ENCODE measurements around the gene KCNMA1. TPM values are rescaled to one million over a fixed set of nuclear protein-coding genes. Genes with fewer than 3 reads are reported as not detected.
A peak's percentile ranks its signal among the peaks of the same experiment; 100 is the strongest.

KCNMA1 gene
- total and polyA plus RNA-seq, 10 of the 15 experiments (the other 5 are each of a cell fraction or from before 2014, with no cell fraction given), result 8.5 to 77.0 (median 21.3) TPM

GRCh38 chr10:77493239-77493806 is 144.3 kb downstream of the KCNMA1 start:
- intact Hi-C loops (cut with micrococcal nuclease; ENCODE audit: unreplicated experiment), result loop anchor here (5.0 kb wide), 3 partner anchors 86 to 321 kb away; no protein-coding TSS in a partner anchor
- Histone ChIP-seq H2AFZ (ENCODE audit: control insufficient read depth, low read depth, low read length) (no peak overlapping the region), H3K4me1 (ENCODE audit: control insufficient read depth, insufficient read depth, low read length) (peaks cover 14% of the 10 kb centered on the region), H3K36me3 (ENCODE audit: control insufficient read depth in 2 of 2, insufficient read depth in 2 of 2, low read length in 1 of 2) (no peaks in the 10 kb centered on the region), H3K9ac (ENCODE audit: control insufficient read depth, insufficient read depth, low read length) (no peak overlapping the region), H3K4me2 (ENCODE audit: control insufficient read depth, insufficient read depth) (no peak overlapping the region), H3K4me3 (no peak overlapping the region), H3K9me3 (replicated peaks; ENCODE audit: control insufficient read depth, insufficient read depth, low read length) (no peaks in the 10 kb centered on the region), H4K20me1 (ENCODE audit: control insufficient read depth, insufficient read depth) (no peaks in the 10 kb centered on the region), H3K27me3 (replicated peaks in 1 of 2; ENCODE audit: control insufficient read depth in 2 of 2, insufficient read depth in 2 of 2, low read length in 1 of 2) (no peaks in the 10 kb centered on the region), H3K79me2 (ENCODE audit: control insufficient read depth, insufficient read depth, low read length) (no peaks in the 10 kb centered on the region), H3K27ac (ENCODE audit: control insufficient read depth, insufficient read depth) (no peak overlapping the region)
- TF ChIP-seq, protein P1, sequence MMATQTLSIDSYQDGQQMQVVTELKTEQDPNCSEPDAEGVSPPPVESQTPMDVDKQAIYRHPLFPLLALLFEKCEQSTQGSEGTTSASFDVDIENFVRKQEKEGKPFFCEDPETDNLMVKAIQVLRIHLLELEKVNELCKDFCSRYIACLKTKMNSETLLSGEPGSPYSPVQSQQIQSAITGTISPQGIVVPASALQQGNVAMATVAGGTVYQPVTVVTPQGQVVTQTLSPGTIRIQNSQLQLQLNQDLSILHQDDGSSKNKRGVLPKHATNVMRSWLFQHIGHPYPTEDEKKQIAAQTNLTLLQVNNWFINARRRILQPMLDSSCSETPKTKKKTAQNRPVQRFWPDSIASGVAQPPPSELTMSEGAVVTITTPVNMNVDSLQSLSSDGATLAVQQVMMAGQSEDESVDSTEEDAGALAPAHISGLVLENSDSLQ (IDR thresholded peaks at IDR 0.05), result peak; percentile 80
- TF ChIP-seq NFYB (IDR thresholded peaks at IDR 0.05; ENCODE audit: insufficient read depth, low read depth, low read length), result no peak
- TF ChIP-seq ELK1 (IDR thresholded peaks at IDR 0.05; ENCODE audit: low read depth, low read length), result no peak
- no peak for TF ChIP-seq CREM (IDR thresholded peaks at IDR 0.05; ENCODE audit: low read depth)
- no peak for TF ChIP-seq RBBP5 (conservative IDR thresholded peaks at IDR 0.05)
- TF ChIP-seq SMARCA5 (IDR thresholded peaks at IDR 0.05), result peak; percentile 46; the same call in 1 of the 2 replicates
- TF ChIP-seq, protein P2, sequence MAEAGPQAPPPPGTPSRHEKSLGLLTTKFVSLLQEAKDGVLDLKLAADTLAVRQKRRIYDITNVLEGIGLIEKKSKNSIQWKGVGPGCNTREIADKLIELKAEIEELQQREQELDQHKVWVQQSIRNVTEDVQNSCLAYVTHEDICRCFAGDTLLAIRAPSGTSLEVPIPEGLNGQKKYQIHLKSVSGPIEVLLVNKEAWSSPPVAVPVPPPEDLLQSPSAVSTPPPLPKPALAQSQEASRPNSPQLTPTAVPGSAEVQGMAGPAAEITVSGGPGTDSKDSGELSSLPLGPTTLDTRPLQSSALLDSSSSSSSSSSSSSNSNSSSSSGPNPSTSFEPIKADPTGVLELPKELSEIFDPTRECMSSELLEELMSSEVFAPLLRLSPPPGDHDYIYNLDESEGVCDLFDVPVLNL (IDR thresholded peaks at IDR 0.05; ENCODE audit: low read depth, low read length), result no peak
- TF ChIP-seq CBX5 (IDR thresholded peaks at IDR 0.05; ENCODE audit: low read depth), result no peak
- TF ChIP-seq ZNF622 (IDR thresholded peaks at IDR 0.05), result no peak
- no peak for TF ChIP-seq SUPT20H (IDR thresholded peaks at IDR 0.05; ENCODE audit: borderline replicate concordance, control insufficient read depth, low read depth, low read length)
- peak; percentile 20; the same call in 1 of the 2 replicates for TF ChIP-seq LARP7 (IDR thresholded peaks at IDR 0.05)
- TF ChIP-seq HDGF (IDR thresholded peaks at IDR 0.05), result 0 out of 2 replicates have a peak, but pooled peaks have one; percentile 35
- TF ChIP-seq EGR1 (IDR thresholded peaks at IDR 0.05; ENCODE audit: borderline replicate concordance in 1 of 2, low read depth in 2 of 2, low read length in 2 of 2), result no peak
- TF ChIP-seq FOXK2 (IDR thresholded peaks at IDR 0.05), result no peak
- TF ChIP-seq CBX3 (IDR thresholded peaks at IDR 0.05; ENCODE audit: borderline replicate concordance, low read depth), result no peak
- no peak for TF ChIP-seq USF2 (IDR thresholded peaks at IDR 0.05; ENCODE audit: borderline replicate concordance, low read depth, low read length)
- TF ChIP-seq MTA3 (IDR thresholded peaks at IDR 0.05; ENCODE audit: borderline replicate concordance, low read length), result no peak
- TF ChIP-seq, protein P3, sequence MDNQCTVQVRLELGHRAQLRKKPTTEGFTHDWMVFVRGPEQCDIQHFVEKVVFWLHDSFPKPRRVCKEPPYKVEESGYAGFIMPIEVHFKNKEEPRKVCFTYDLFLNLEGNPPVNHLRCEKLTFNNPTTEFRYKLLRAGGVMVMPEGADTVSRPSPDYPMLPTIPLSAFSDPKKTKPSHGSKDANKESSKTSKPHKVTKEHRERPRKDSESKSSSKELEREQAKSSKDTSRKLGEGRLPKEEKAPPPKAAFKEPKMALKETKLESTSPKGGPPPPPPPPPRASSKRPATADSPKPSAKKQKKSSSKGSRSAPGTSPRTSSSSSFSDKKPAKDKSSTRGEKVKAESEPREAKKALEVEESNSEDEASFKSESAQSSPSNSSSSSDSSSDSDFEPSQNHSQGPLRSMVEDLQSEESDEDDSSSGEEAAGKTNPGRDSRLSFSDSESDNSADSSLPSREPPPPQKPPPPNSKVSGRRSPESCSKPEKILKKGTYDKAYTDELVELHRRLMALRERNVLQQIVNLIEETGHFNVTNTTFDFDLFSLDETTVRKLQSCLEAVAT (IDR thresholded peaks at IDR 0.05), result peak; percentile 41; the same call in 1 of the 2 replicates
- no TSS peak for BruUV-seq (replicated peaks)
- no peak for DNase-seq (ENCODE audit: low read depth, low spot score)
- CTCF ChIA-PET, result interaction anchor here (1.0 to 2.0 kb wide), 5 partner anchors 9 to 326 kb away, joined by 3 to 8 read pairs (median 4); no protein-coding TSS in a partner anchor
- 16% methylated on average over 13 of the region's 13 CpGs for WGBS (ENCODE audit: insufficient coverage, insufficient replicate concordance, low lambda C conversion rate, missing lambda C conversion rate)
- POLR2A ChIA-PET, result interaction anchor here (1.0 to 1.8 kb wide), 5 partner anchors 9 to 86 kb away, joined by 3 to 8 read pairs (median 3); no protein-coding TSS in a partner anchor
- FAIRE-seq, result no peak
- SMC1A ChIA-PET (ENCODE audit: uncharacterized antibody, unreplicated experiment), result interaction anchor here (1.3 to 4.0 kb wide), 12 partner anchors 10 to 319 kb away, joined by 3 to 31 read pairs (median 5); no protein-coding TSS in a partner anchor
- RAD21 ChIA-PET (ENCODE audit: unreplicated experiment), result interaction anchor here (0.6 to 2.3 kb wide), 6 partner anchors 9 to 321 kb away, joined by 3 to 14 read pairs (median 4); no protein-coding TSS in a partner anchor
- in situ Hi-C loops (cut with MboI), result no loop called here
- peak; percentile 2; the same call in 2 of the 3 replicates for ATAC-seq
